SK-N-SH treated with all-trans-retinoic acid at 6 μM for 48 hours (cell line): ENCODE data around the gene ATP5F1E.

Experiments used
- ATAC-seq: fragments of 200-7000 bp; cut with Tn5 transposase; 3 replicates; pipeline ENCODE4 v1.9.1; 2020; ENCODE audit warnings: mild to moderate bottlenecking, moderate library complexity
- ARNTL ChIP-seq: fragments of 450-650 bp; formaldehyde crosslinking; IDR thresholded peaks from 2 replicates; pipeline ENCODE4 v1.5.0; 2020; ENCODE audit warnings: low read depth, mild to moderate bottlenecking, moderate library complexity, borderline replicate concordance
- BACH2 ChIP-seq: fragments of 250-450 bp; sonication (Bioruptor Pico); IDR thresholded peaks from 2 replicates; pipeline ENCODE4 v1.9.0; 2021; ENCODE audit warnings: mild to moderate bottlenecking, borderline replicate concordance
- CSDC2 ChIP-seq: fragments of 250-450 bp; sonication (Bioruptor Pico); IDR thresholded peaks from 2 replicates; pipeline ENCODE4 v1.5.0; 2020; ENCODE audit warnings: mild to moderate bottlenecking, moderate library complexity
- ESRRG ChIP-seq: fragments of 250-450 bp; sonication (Bioruptor Pico); IDR thresholded peaks from 2 replicates; pipeline ENCODE4 v1.6.1; 2021; ENCODE audit warnings: mild to moderate bottlenecking
- GLIS3 ChIP-seq: fragments of 250-450 bp; sonication (Bioruptor Pico); IDR thresholded peaks from 2 replicates; pipeline ENCODE4 v1.5.0; 2020; ENCODE audit warnings: mild to moderate bottlenecking, moderate library complexity
- ISL1 ChIP-seq: fragments of 250-450 bp; sonication (Bioruptor Pico); IDR thresholded peaks from 2 replicates; pipeline ENCODE4 v2.1.2; 2022; ENCODE audit warnings: mild to moderate bottlenecking, moderate library complexity
- OSR1 ChIP-seq: fragments of 250-450 bp; sonication (Bioruptor Pico); IDR thresholded peaks from 2 replicates; pipeline ENCODE4 v1.8.0; 2022; ENCODE audit warnings: moderate library complexity, mild to moderate bottlenecking, inconsistent platforms
- PPARA ChIP-seq: fragments of 250-450 bp; sonication (Bioruptor Pico); IDR thresholded peaks from 2 replicates; pipeline ENCODE4 v1.5.0; 2020; ENCODE audit warnings: mild to moderate bottlenecking, borderline replicate concordance
- RARB ChIP-seq: fragments of 250-450 bp; sonication (Bioruptor Pico); IDR thresholded peaks from 2 replicates; pipeline ENCODE4 v1.8.0; 2021; ENCODE audit warnings: mild to moderate bottlenecking, moderate library complexity
- SNAI2 ChIP-seq: fragments of 250-450 bp; sonication (Bioruptor Pico); IDR thresholded peaks from 2 replicates; pipeline ENCODE4 v1.5.0; 2020; ENCODE audit warnings: mild to moderate bottlenecking, moderate library complexity
- TCF4 ChIP-seq: fragments of 250-450 bp; sonication (Bioruptor Pico); IDR thresholded peaks from 2 replicates; pipeline ENCODE4 v1.8.0; 2021; ENCODE audit warnings: mild to moderate bottlenecking, moderate library complexity, borderline replicate concordance
- TOX ChIP-seq: fragments of 250-450 bp; sonication (Bioruptor Pico); IDR thresholded peaks from 2 replicates; pipeline ENCODE4 v1.8.0; 2021; ENCODE audit warnings: mild to moderate bottlenecking, moderate library complexity, borderline replicate concordance
- ZC3H10 ChIP-seq: fragments of 250-450 bp; sonication (Bioruptor Pico); IDR thresholded peaks from 2 replicates; pipeline ENCODE4 v1.5.1; 2021; ENCODE audit warnings: mild to moderate bottlenecking, moderate library complexity
- ZFP3 ChIP-seq: fragments of 250-450 bp; sonication (Bioruptor Pico); IDR thresholded peaks from 2 replicates; pipeline ENCODE4 v1.5.0; 2020; ENCODE audit warnings: mild to moderate bottlenecking, moderate library complexity
- ZFP30 ChIP-seq: fragments of 450-650 bp; formaldehyde crosslinking; IDR thresholded peaks from 2 replicates; pipeline ENCODE4 v1.5.0; 2022; ENCODE audit warnings: mild to moderate bottlenecking, moderate library complexity
- ZNF565 ChIP-seq: fragments of 450-650 bp; formaldehyde crosslinking; conservative IDR thresholded peaks from 2 replicates; pipeline ENCODE4 v1.5.0; 2020; ENCODE audit warnings: low read depth, mild to moderate bottlenecking, moderate library complexity
- ZNF70 ChIP-seq: fragments of 450-650 bp; formaldehyde crosslinking; IDR thresholded peaks from 2 replicates; pipeline ENCODE4 v1.5.0; 2020; ENCODE audit warnings: mild to moderate bottlenecking, moderate library complexity
- ZNF8 ChIP-seq: fragments of 450-650 bp; formaldehyde crosslinking; IDR thresholded peaks from 2 replicates; pipeline ENCODE4 v1.5.0; 2020; ENCODE audit warnings: mild to moderate bottlenecking, moderate library complexity
- TF ChIP-seq, protein P1 (sequence below): fragments of 250-450 bp; sonication (Bioruptor Pico); IDR thresholded peaks from 2 replicates; pipeline ENCODE4 v1.8.0; 2021; ENCODE audit warnings: low read depth, mild to moderate bottlenecking, moderate library complexity, borderline replicate concordance
- TF ChIP-seq, protein P2 (sequence below): fragments of 250-450 bp; sonication (Bioruptor Pico); IDR thresholded peaks from 2 replicates; pipeline ENCODE4 v1.5.1; 2021; ENCODE audit warnings: mild to moderate bottlenecking, moderate library complexity
- TF ChIP-seq, protein P3 (sequence below): fragments of 250-450 bp; sonication (Bioruptor Pico); IDR thresholded peaks from 2 replicates; pipeline ENCODE4 v1.5.0; 2020; ENCODE audit warnings: mild to moderate bottlenecking, moderate library complexity
- TF ChIP-seq, protein P4 (sequence below): fragments of 250-450 bp; sonication (Bioruptor Pico); IDR thresholded peaks from 2 replicates; pipeline ENCODE4 v1.8.0; 2020; ENCODE audit warnings: mild to moderate bottlenecking, moderate library complexity, borderline replicate concordance
- TF ChIP-seq, protein P5 (sequence below): fragments of 250-450 bp; sonication (Bioruptor Pico); IDR thresholded peaks from 2 replicates; pipeline ENCODE4 v1.5.1; 2020; ENCODE audit warnings: low read depth, mild to moderate bottlenecking, moderate library complexity

ATP5F1E gene

DNA sequence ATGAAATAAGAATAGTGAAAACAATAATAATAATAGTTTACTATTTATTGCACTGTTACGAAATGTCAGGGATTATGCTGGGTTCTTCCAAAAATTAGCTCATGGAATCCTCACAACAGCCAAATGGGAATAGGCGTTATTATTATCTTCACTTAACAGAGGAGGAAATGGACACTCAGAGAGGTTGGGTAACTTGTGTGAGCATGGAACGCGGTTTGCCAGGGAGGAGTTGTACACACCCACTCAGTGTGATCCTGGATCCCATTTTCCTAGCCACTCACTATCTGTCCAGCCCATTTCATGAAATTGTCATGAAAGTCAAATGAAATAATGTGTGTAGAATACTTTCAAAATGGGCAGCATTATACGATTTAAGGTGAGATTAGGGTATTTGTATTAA is 46.5 kb downstream of the ATP5F1E start:
- ATAC-seq: no peak
- TF ChIP-seq SNAI2 (CRISPR knock-in tag) (no peak), ESRRG (CRISPR knock-in tag) (no peak), PPARA (CRISPR knock-in tag) (no peak), ZNF8 (CRISPR knock-in tag) (no peak), ARNTL (CRISPR knock-in tag) (no peak), TOX (CRISPR knock-in tag) (no peak), ZNF565 (CRISPR knock-in tag) (no peak), BACH2 (CRISPR knock-in tag) (no peak), CSDC2 (CRISPR knock-in tag) (no peak), ISL1 (CRISPR knock-in tag) (no peak), OSR1 (CRISPR knock-in tag) (no peak), TCF4 (CRISPR knock-in tag) (no peak), RARB (CRISPR knock-in tag) (no peak), ZFP3 (CRISPR knock-in tag) (no peak), ZNF70 (CRISPR knock-in tag) (no peak), ZC3H10 (CRISPR knock-in tag) (no peak)
- TF ChIP-seq, protein P1, sequence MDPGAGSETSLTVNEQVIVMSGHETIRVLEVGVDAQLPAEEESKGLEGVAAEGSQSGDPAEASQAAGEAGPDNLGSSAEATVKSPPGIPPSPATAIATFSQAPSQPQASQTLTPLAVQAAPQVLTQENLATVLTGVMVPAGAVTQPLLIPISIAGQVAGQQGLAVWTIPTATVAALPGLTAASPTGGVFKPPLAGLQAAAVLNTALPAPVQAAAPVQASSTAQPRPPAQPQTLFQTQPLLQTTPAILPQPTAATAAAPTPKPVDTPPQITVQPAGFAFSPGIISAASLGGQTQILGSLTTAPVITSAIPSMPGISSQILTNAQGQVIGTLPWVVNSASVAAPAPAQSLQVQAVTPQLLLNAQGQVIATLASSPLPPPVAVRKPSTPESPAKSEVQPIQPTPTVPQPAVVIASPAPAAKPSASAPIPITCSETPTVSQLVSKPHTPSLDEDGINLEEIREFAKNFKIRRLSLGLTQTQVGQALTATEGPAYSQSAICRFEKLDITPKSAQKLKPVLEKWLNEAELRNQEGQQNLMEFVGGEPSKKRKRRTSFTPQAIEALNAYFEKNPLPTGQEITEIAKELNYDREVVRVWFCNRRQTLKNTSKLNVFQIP (CRISPR knock-in tag): no peak
- TF ChIP-seq, protein P2, sequence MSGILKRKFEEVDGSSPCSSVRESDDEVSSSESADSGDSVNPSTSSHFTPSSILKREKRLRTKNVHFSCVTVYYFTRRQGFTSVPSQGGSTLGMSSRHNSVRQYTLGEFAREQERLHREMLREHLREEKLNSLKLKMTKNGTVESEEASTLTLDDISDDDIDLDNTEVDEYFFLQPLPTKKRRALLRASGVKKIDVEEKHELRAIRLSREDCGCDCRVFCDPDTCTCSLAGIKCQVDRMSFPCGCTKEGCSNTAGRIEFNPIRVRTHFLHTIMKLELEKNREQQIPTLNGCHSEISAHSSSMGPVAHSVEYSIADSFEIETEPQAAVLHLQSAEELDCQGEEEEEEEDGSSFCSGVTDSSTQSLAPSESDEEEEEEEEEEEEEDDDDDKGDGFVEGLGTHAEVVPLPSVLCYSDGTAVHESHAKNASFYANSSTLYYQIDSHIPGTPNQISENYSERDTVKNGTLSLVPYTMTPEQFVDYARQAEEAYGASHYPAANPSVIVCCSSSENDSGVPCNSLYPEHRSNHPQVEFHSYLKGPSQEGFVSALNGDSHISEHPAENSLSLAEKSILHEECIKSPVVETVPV (CRISPR knock-in tag): no peak
- TF ChIP-seq, protein P3, sequence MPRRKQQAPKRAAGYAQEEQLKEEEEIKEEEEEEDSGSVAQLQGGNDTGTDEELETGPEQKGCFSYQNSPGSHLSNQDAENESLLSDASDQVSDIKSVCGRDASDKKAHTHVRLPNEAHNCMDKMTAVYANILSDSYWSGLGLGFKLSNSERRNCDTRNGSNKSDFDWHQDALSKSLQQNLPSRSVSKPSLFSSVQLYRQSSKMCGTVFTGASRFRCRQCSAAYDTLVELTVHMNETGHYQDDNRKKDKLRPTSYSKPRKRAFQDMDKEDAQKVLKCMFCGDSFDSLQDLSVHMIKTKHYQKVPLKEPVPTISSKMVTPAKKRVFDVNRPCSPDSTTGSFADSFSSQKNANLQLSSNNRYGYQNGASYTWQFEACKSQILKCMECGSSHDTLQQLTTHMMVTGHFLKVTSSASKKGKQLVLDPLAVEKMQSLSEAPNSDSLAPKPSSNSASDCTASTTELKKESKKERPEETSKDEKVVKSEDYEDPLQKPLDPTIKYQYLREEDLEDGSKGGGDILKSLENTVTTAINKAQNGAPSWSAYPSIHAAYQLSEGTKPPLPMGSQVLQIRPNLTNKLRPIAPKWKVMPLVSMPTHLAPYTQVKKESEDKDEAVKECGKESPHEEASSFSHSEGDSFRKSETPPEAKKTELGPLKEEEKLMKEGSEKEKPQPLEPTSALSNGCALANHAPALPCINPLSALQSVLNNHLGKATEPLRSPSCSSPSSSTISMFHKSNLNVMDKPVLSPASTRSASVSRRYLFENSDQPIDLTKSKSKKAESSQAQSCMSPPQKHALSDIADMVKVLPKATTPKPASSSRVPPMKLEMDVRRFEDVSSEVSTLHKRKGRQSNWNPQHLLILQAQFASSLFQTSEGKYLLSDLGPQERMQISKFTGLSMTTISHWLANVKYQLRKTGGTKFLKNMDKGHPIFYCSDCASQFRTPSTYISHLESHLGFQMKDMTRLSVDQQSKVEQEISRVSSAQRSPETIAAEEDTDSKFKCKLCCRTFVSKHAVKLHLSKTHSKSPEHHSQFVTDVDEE (CRISPR knock-in tag): no peak
- TF ChIP-seq, protein P4, sequence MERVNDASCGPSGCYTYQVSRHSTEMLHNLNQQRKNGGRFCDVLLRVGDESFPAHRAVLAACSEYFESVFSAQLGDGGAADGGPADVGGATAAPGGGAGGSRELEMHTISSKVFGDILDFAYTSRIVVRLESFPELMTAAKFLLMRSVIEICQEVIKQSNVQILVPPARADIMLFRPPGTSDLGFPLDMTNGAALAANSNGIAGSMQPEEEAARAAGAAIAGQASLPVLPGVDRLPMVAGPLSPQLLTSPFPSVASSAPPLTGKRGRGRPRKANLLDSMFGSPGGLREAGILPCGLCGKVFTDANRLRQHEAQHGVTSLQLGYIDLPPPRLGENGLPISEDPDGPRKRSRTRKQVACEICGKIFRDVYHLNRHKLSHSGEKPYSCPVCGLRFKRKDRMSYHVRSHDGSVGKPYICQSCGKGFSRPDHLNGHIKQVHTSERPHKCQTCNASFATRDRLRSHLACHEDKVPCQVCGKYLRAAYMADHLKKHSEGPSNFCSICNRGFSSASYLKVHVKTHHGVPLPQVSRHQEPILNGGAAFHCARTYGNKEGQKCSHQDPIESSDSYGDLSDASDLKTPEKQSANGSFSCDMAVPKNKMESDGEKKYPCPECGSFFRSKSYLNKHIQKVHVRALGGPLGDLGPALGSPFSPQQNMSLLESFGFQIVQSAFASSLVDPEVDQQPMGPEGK (CRISPR knock-in tag): no peak

DNA sequence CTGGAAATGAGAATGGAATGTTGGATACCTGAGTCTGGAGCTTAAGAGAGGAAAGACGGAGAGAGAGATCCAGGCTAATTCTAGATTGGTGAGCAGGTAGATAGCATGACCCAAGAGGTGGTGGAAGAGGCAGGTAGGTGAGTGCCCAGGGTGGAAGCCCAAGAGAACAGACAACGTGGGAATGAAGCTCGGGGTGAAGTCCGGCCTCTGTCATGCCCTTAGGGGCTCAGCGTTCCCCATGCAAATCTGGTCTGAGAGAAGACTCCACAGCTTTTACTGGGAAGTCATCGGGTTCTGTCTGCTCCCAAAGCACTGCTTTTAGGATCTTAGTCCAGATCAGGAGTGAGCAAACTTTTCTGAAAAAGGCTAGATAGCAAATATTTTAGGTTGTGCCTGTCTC is 47.4 kb downstream of the ATP5F1E start:
- TF ChIP-seq ISL1 (CRISPR knock-in tag) (no peak), RARB (CRISPR knock-in tag) (no peak), ZNF565 (CRISPR knock-in tag) (no peak), SNAI2 (CRISPR knock-in tag) (no peak), ZFP30 (CRISPR knock-in tag) (no peak), ARNTL (CRISPR knock-in tag) (no peak), ZFP3 (CRISPR knock-in tag) (no peak), ZC3H10 (CRISPR knock-in tag) (no peak), ZNF8 (CRISPR knock-in tag) (no peak), GLIS3 (CRISPR knock-in tag) (no peak), ESRRG (CRISPR knock-in tag) (no peak), CSDC2 (CRISPR knock-in tag) (no peak), PPARA (CRISPR knock-in tag) (no peak), TOX (CRISPR knock-in tag) (no peak)
- TF ChIP-seq, protein P5, sequence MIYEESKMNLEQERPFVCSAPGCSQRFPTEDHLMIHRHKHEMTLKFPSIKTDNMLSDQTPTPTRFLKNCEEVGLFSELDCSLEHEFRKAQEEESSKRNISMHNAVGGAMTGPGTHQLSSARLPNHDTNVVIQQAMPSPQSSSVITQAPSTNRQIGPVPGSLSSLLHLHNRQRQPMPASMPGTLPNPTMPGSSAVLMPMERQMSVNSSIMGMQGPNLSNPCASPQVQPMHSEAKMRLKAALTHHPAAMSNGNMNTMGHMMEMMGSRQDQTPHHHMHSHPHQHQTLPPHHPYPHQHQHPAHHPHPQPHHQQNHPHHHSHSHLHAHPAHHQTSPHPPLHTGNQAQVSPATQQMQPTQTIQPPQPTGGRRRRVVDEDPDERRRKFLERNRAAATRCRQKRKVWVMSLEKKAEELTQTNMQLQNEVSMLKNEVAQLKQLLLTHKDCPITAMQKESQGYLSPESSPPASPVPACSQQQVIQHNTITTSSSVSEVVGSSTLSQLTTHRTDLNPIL (CRISPR knock-in tag): no peak
- TF ChIP-seq, protein P3 (CRISPR knock-in tag): no peak
- TF ChIP-seq, protein P2 (CRISPR knock-in tag): no peak
- TF ChIP-seq, protein P4 (CRISPR knock-in tag): no peak
- no peak for ATAC-seq
